GM23338 (cell line): Measurements from ENCODE around the gene CRTC3. TPM values are rescaled to one million over a fixed set of nuclear protein-coding genes. Genes with fewer than 3 reads are reported as not detected.

Experiments used
- CREB1 ChIP-seq: fragments of 250-450 bp; sonication (Bioruptor Pico); IDR thresholded peaks from 2 replicates; pipeline ENCODE4 v1.5.0; 2020; ENCODE audit warnings: low read depth, mild to moderate bottlenecking, moderate library complexity
- EZH2phosphoT487 ChIP-seq: fragments of 200-600 bp; sonication (generic); IDR thresholded peaks from one replicate; pipeline ENCODE4 v1.8.1; 2018; ENCODE audit warnings: antibody characterized with exemption; ENCODE audit not compliant: unreplicated experiment
- NANOG ChIP-seq: IDR thresholded peaks from 2 replicates; pipeline ENCODE4 v1.6.1; 2016; ENCODE audit warnings: antibody characterized with exemption, borderline replicate concordance
- POLR2AphosphoS5 ChIP-seq: IDR thresholded peaks from 2 replicates; pipeline ENCODE4 v1.6.1; 2016; ENCODE audit warnings: antibody characterized with exemption, low read depth
- REST ChIP-seq: IDR thresholded peaks from one replicate; pipeline ENCODE4 v1.6.1; 2018; ENCODE audit warnings: antibody characterized with exemption; ENCODE audit not compliant: unreplicated experiment
- STAT1 ChIP-seq: IDR thresholded peaks from one replicate; pipeline ENCODE4 v1.6.1; 2016; ENCODE audit warnings: antibody characterized with exemption; ENCODE audit not compliant: unreplicated experiment
- ZNF114 ChIP-seq: fragments of 250-450 bp; sonication (Bioruptor Pico); IDR thresholded peaks from 2 replicates; pipeline ENCODE4 v1.5.0; 2020; ENCODE audit warnings: mild to moderate bottlenecking, moderate library complexity
- ZNF331 ChIP-seq: fragments of 250-450 bp; sonication (Bioruptor Pico); IDR thresholded peaks from 2 replicates; pipeline ENCODE4 v1.5.0; 2020; ENCODE audit warnings: low read depth, mild to moderate bottlenecking, moderate library complexity
- polyA plus RNA-seq: library from polyadenylated mRNA; unstranded; fragments of >200 nt; fragmentation: Nextera tagmentation; extraction: Ambion mirVana; gene quantifications from 2 replicates; pipeline ENCODE4 v1.2.1, GENCODE V29; 2016
- total RNA-seq: library from RNA; depleted of rRNA; stranded (reverse); fragments of >200 nt; shearing (Covaris generic); gene quantifications from 2 replicates; pipeline ENCODE4 v1.2.3, GENCODE V29; 2014
- TF ChIP-seq, protein P1 (sequence below): fragments of 250-450 bp; sonication (Bioruptor Pico); IDR thresholded peaks from 2 replicates; pipeline ENCODE4 v1.5.0; 2020; ENCODE audit warnings: mild to moderate bottlenecking, moderate library complexity
- TF ChIP-seq, protein P2 (sequence below), 2 experiments: fragments of 200-600 bp in 1 of 2; sonication (generic) in 1 of 2; conservative IDR thresholded peaks; 2 replicates each; pipeline versions ENCODE4 v1.5.1 to v1.6.1; 2016 to 2017; ENCODE audit warnings: antibody characterized with exemption in 2 of 2, low read depth in 2 of 2, mild to moderate bottlenecking in 2 of 2, moderate library complexity in 1 of 2
- TF ChIP-seq, protein P3 (sequence below): IDR thresholded peaks from 2 replicates; pipeline ENCODE4 v1.6.1; 2016; ENCODE audit warnings: antibody characterized with exemption

CRTC3 gene
- total and polyA plus RNA-seq, 2 experiments from 2014 or later = 2.8 to 3.8 TPM

GRCh38 chr15:90535254-90535653, 5.5 kb downstream of the CRTC3 start (continued):
- TF ChIP-seq, protein P1, sequence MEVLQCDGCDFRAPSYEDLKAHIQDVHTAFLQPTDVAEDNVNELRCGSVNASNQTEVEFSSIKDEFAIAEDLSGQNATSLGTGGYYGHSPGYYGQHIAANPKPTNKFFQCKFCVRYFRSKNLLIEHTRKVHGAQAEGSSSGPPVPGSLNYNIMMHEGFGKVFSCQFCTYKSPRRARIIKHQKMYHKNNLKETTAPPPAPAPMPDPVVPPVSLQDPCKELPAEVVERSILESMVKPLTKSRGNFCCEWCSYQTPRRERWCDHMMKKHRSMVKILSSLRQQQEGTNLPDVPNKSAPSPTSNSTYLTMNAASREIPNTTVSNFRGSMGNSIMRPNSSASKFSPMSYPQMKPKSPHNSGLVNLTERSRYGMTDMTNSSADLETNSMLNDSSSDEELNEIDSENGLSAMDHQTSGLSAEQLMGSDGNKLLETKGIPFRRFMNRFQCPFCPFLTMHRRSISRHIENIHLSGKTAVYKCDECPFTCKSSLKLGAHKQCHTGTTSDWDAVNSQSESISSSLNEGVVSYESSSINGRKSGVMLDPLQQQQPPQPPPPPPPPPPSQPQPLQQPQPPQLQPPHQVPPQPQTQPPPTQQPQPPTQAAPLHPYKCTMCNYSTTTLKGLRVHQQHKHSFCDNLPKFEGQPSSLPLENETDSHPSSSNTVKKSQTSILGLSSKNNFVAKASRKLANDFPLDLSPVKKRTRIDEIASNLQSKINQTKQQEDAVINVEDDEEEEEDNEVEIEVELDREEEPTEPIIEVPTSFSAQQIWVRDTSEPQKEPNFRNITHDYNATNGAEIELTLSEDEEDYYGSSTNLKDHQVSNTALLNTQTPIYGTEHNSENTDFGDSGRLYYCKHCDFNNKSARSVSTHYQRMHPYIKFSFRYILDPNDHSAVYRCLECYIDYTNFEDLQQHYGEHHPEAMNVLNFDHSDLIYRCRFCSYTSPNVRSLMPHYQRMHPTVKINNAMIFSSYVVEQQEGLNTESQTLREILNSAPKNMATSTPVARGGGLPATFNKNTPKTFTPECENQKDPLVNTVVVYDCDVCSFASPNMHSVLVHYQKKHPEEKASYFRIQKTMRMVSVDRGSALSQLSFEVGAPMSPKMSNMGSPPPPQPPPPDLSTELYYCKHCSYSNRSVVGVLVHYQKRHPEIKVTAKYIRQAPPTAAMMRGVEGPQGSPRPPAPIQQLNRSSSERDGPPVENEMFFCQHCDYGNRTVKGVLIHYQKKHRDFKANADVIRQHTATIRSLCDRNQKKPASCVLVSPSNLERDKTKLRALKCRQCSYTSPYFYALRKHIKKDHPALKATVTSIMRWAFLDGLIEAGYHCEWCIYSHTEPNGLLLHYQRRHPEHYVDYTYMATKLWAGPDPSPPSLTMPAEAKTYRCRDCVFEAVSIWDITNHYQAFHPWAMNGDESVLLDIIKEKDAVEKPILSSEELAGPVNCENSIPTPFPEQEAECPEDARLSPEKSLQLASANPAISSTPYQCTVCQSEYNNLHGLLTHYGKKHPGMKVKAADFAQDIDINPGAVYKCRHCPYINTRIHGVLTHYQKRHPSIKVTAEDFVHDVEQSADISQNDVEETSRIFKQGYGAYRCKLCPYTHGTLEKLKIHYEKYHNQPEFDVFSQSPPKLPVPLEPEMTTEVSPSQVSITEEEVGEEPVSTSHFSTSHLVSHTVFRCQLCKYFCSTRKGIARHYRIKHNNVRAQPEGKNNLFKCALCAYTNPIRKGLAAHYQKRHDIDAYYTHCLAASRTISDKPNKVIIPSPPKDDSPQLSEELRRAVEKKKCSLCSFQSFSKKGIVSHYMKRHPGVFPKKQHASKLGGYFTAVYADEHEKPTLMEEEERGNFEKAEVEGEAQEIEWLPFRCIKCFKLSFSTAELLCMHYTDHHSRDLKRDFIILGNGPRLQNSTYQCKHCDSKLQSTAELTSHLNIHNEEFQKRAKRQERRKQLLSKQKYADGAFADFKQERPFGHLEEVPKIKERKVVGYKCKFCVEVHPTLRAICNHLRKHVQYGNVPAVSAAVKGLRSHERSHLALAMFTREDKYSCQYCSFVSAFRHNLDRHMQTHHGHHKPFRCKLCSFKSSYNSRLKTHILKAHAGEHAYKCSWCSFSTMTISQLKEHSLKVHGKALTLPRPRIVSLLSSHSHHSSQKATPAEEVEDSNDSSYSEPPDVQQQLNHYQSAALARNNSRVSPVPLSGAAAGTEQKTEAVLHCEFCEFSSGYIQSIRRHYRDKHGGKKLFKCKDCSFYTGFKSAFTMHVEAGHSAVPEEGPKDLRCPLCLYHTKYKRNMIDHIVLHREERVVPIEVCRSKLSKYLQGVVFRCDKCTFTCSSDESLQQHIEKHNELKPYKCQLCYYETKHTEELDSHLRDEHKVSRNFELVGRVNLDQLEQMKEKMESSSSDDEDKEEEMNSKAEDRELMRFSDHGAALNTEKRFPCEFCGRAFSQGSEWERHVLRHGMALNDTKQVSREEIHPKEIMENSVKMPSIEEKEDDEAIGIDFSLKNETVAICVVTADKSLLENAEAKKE (CRISPR knock-in tag) = no peak
- TF ChIP-seq CREB1 (CRISPR knock-in tag) (no peak), ZNF114 (CRISPR knock-in tag) (no peak), EZH2phosphoT487 (no peak), ZNF331 (CRISPR knock-in tag) (no peak), POLR2AphosphoS5 (no peak), NANOG (no peak), STAT1 (no peak), REST (no peak)
- TF ChIP-seq, protein P2, sequence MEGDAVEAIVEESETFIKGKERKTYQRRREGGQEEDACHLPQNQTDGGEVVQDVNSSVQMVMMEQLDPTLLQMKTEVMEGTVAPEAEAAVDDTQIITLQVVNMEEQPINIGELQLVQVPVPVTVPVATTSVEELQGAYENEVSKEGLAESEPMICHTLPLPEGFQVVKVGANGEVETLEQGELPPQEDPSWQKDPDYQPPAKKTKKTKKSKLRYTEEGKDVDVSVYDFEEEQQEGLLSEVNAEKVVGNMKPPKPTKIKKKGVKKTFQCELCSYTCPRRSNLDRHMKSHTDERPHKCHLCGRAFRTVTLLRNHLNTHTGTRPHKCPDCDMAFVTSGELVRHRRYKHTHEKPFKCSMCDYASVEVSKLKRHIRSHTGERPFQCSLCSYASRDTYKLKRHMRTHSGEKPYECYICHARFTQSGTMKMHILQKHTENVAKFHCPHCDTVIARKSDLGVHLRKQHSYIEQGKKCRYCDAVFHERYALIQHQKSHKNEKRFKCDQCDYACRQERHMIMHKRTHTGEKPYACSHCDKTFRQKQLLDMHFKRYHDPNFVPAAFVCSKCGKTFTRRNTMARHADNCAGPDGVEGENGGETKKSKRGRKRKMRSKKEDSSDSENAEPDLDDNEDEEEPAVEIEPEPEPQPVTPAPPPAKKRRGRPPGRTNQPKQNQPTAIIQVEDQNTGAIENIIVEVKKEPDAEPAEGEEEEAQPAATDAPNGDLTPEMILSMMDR (conservative IDR thresholded peaks at IDR 0.05; ENCODE audit: low read depth in 2 of 2) = no peak
- TF ChIP-seq, protein P3, sequence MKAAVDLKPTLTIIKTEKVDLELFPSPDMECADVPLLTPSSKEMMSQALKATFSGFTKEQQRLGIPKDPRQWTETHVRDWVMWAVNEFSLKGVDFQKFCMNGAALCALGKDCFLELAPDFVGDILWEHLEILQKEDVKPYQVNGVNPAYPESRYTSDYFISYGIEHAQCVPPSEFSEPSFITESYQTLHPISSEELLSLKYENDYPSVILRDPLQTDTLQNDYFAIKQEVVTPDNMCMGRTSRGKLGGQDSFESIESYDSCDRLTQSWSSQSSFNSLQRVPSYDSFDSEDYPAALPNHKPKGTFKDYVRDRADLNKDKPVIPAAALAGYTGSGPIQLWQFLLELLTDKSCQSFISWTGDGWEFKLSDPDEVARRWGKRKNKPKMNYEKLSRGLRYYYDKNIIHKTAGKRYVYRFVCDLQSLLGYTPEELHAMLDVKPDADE = no peak
